GM19395 (cell line): Measurements from ENCODE around the gene KLF13.
A peak's percentile ranks its signal among the peaks of the same experiment; 100 is the strongest.

Source experiments
- ATAC-seq: cut with Tn5 transposase; IDR thresholded peaks from one replicate; pipeline ENCODE4 v1.9.1; 2021; ENCODE audit warnings: mild to moderate bottlenecking, moderate library complexity; ENCODE audit not compliant: unreplicated experiment

KLF13 gene

GRCh38 chr15:31360843-31361763, 34.5 kb downstream of the KLF13 start:
- ATAC-seq = peak; percentile 80

- ATAC-seq = no peak
These were observed 35.3 kb downstream of the KLF13 start for GRCh38 chr15:31361764-31362515.

DNA sequence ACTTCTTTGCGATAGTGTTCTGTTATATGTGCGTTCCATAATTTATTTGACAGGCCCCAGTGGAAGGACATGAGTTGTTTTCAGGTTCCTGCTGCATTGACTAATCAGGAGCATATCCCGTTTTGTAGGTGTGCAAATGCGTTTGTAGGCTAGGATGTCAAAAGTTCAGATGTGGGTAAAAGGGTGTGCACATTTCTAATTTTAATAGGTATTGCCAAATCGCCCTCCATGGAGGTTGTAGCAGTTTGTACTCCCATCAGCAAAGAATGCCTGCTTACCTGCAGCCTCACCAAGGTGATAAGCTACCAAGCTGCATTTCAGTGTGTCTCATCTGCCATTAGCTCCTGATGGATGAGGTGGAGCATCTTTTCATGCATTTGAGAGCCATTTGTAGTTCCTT, 36.3 kb downstream of the KLF13 start:
- ATAC-seq = no peak

DNA sequence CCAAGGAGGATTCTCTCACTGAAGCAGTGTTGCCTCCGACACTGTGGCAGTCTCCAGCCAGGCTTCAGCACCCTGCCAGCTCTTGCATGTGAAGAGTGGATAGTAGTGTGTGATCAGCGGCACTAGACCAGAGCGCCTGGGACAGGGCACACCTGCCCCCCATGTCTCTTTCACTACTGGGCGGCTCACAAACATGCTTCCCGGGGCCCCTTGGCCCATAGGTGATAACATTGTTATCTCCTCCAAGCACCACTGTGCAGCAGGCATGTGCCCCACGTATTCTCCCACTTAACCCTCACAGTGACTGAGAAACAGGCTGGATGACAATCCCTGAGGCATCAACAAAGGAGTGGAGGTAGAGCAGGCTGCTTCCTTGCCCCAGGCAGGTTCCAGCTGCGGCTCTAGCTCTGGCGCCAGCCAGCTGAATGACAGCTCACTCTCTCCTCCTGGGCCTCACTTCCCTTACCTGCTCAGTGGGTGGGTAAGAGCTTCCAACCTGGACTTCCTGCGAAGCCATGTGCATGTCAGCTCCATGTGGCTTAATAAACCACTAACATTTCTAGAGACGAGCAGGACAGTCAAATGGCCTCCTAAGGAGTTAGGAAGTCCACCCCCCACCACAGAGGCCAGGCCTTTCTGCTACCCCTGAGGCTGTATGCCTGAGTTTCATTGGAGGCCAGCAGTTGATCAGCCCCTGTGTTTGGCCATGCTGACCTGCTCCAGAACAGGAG, 37.8 kb downstream of the KLF13 start:
- ATAC-seq = no peak

DNA sequence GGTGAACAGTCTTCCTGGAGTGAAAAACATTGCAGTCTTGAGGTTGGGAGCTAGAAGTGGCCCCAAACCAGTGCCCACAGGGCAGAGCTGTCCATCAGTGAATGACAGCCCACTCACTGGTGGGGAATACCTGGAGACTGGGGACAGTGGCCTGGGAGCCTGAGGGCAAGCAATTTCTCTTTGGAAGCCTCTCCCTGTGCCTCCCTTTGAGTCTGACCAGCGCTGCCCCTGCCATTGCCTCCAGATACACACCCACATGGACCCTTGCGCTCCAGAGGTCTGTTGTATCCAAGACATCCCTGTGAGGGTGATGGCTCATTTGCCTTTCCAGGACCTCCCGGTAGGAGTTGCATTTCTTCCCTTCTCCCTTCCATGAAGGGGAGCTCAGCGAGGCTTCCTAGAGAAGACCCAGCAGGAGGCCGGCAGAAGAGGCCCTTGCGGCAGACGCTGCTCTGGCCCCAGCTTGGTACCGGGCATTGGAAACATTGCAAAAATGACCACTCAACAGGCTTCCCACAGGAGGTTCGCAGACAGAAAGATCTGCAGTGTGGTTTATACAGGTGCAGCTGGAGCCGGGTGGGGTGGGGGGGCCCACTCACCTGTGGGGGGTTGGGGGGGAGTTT, 38.5 kb downstream of the KLF13 start:
- ATAC-seq = no peak

DNA sequence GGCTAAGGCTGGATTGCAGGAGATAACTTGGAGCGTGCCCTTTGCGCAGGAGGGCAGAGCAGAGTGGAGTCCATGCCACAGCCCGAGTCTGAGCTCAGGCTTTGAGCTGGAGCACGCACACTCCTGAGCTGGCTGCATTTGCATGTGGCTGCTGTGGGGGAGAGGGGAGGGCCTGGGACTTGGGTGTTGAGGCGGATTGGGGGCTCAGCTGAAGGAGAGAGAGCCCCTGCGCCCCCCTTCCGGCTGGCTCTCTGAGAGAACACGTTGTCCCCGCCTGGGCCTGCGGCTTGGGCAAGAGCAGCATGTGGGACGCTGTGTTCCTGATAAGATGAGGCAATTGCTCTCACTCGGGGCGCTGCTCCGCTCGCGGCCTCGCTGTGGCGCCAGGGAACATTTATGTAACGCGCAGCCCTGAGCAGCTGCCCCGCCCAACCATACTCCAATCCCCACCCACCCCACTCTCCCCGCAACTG, 39.1 kb downstream of the KLF13 start:
- peak; percentile 45 for ATAC-seq

- no peak for ATAC-seq
These were observed 39.6 kb downstream of the KLF13 start for GRCh38 chr15:31366169-31366734.

GRCh38 chr15:31367021-31367729, 40.5 kb downstream of the KLF13 start:
- ATAC-seq = peak; percentile 19

DNA sequence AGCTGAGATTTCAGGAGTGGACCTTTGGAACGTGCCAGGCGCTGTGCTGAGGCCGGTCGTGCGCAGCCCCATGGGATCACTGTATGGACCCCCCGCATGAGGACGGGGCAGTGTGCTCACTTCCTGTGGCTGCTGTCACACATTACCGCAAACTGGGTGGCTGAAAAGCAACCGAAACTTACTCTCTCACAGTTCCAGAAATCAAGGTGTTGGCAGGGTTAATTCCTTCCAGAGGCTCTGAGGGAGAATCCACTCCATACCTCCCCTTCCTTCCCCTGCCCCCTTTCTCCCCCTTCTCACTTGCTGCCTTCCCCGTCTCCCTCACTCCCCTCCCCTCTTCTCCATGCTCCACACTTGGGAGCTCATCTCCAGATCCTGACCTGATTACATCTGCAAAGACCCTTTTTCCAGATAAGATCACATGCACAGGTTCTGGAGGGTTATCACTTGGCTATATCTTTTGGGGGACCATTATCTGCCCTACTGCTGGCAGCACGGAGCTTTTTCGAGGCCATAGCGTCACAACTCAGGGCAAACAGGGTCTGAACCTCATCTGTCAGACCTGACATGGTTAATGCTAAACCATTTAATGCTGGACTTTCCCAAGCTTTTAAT, 41.2 kb downstream of the KLF13 start:
- ATAC-seq = peak; percentile 49

GRCh38 chr15:31369727-31370126, 43.1 kb downstream of the KLF13 start:
- ATAC-seq = no peak

GRCh38 chr15:31371520-31372240, 45.0 kb downstream of the KLF13 start:
- no peak for ATAC-seq

DNA sequence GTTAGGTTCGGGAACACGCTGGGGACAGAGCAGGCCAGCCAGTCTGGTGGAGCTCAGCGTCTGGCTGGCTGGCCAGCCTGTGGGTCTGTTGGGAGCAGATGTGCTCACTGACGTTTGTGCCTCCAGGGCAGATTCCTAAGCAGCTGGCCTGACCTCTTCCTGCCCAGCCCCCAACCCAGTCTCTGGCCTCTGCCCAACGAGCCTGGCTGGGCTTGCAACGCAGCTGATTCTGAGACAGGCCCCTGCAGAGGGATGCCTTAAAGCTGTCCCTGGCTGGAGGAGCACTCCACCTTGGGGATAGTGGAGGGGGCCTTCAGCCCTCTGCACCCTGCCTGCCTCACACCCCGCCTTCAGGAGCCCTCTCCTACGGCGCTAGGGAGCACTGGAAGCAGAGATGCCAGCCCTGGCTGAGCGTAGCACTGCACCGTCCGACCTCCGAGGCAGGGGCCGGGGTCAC, 46.0 kb downstream of the KLF13 start:
- ATAC-seq = no peak

DNA sequence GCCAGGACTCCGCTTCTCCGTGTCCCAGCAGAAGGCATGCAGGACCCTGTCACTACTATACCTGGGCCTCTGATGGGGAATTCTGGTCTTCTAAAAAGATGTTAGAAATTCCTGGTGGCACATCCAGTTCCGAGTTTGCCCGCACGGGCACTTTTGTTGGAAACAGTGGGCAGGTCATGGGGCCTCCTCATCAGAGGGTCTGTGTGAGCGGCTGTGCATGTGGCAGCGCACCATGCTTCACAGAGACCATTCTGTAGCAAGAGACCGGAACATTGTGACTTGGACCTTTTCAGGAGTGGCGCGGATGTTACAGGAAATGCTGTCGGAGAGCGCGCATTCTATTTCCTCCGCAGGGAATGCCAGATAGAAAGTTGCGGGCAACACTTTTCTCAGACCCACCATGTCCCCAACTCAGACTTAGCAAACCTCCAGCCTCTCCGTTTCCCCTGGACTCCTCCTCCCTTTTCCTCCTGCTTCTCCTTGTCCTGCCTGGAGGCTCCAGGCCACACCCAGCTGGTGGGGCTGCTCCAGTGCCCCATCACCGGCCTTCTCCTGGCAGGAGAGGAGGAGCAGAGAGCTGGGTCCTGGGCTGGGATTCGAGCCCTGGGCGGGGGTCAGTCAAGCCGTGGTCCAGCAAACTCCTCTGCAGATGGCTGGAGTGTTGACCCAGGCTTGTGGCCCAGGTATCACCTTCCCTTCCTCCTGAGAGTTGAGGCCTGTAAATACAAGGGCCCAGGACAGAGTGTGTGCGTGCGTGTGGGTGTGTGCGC, 46.6 kb downstream of the KLF13 start:
- ATAC-seq = no peak

DNA sequence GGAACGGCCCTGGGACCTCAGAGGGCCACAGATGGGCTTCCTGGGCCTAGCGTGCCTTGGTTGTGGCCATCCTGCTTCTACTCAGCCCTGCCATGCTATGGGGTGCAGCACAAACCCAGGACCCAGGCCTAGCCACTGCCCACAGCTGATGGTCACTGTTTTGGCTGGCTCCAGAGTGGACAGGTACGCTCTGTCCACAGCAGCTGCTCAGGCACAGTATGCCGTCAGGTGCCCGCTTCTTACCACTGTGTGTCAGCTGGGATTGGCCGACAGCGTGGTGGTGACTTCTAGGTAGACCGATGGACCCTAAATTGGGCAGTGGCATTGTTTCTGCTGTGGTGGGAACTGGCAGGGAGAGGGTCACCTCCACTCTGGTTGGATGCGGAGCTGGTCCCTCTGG, 47.3 kb downstream of the KLF13 start:
- no peak for ATAC-seq

GRCh38 chr15:31374489-31374888, 47.9 kb downstream of the KLF13 start:
- no peak for ATAC-seq

DNA sequence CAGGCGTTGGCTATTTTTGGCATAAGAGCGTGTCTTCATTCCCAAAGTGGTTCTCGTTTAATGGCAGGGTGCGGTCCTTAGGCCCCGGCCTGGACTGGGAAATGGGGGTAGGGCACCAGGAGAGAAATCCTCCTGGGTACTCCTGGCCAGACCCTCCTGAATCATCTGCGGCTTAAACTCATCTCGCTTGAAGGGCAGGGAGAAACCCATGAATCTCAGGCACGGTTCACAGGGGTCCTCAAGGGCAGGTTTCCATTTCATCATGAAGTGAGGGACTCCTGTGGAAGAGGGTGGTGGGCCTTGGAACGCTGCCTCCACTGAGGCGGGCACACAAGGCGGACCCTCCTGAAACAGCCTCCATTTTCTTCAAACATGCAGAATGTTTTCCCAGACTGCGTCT, 48.4 kb downstream of the KLF13 start:
- ATAC-seq = no peak

DNA sequence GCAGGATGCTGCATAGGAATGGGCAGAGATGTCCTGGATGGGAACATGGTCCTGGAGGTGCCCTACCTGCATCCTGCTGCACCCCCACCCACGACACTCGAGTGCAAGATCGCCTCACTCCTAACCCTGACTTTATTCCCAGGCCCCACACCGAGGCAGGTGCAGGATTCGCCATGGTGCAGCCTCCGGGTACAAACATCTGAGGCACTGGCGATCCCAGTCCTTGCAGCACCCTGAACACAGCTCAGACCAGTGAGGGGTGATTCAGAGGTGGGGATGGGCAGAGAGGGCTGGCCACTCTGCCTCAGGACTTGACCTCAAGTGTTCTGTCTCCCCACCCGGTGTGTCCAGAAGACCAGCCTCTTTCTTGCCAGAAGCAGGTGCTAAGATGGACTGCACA, 49.1 kb downstream of the KLF13 start:
- no peak for ATAC-seq

- ATAC-seq = no peak
These were observed 49.9 kb downstream of the KLF13 start for GRCh38 chr15:31376511-31376910.
